Activated CD4-positive, alpha-beta T cell treated with anti-CD3 and anti-CD28 coated beads, Interleukin-10, Interleukin-2, amounts not matched to agents 100 ng/mL and 50 ng/mL, durations not matched to agents 16 hours and 8 hours (primary cell): ENCODE measurements around the gene ZDHHC6.
"Not testable (repeated sequence)": the region's sequence is repeated elsewhere in the genome, so short reads cannot be mapped to it uniquely, and the experiment has no call there.

Source experiments
- DNase-seq: peaks from one replicate; pipeline ENCODE4 v3.0.0-alpha.2; 2020

Gene ZDHHC6

DNA sequence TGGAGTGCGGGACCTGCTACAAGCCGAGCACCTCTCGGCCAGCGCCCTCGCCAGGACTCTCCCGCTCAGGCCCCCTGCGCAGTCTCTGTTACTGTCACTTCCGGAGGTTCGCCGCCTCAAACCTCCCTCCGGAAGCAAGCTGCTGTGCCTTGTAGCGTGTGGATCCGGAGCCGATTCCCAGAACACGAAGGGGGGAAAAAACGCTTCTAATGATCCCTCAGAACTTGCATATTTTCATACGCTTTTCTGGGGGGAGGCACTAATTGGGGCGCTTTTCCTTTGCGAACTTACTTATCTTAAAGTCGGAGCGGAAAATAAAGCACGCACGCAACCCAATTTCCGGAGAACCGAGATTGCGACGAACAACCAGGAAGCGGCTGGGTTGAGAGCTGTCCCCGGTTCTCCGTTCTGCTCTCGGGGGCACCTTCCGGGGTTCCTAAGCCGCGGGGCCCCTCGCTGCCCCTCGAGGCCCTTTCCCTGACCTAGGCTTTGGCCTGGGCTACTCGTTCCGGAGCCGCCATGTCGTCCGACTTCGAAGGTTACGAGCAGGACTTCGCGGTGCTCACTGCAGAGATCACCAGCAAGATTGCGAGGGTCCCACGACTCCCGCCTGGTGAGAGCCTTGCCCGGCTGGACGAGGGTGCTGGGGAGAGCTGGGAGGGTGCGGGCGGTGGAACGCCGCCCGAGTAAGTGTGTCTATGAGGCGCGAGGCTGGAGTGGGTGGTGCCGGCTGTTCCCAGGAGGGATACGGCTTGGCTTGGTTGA, at the start of gene ZDHHC6, which contains the start of gene VTI1A:
ZDHHC6 (minus strand) TSS at position 60 of the 765 bp plus-strand sequence. CDS start 1,478 bp downstream, outside the sequence.
VTI1A (plus strand) TSS at position 361 of the 765 bp plus-strand sequence; CDS start at position 520, 159 bp downstream.
- peak; percentile 88 for DNase-seq

DNA sequence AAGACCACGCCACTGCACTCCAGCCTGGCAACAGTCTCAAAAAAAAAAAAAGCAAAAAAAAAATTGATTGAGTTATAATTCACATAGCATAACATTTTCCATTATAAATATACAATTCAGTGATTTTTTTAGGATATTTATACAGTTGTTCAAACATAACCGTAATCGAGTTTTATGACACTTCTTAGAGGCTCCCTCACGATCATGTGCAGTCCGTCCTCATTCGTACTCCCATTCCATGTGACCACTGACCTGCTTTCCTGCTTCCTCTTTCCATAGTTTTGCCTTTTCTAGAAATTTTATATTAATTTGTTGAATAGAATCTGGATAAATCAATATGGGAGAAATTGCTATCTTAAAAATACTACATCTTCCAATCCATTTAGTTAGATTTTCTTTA, 46.0 kb upstream of the ZDHHC6 start:
- no peak for DNase-seq

DNA sequence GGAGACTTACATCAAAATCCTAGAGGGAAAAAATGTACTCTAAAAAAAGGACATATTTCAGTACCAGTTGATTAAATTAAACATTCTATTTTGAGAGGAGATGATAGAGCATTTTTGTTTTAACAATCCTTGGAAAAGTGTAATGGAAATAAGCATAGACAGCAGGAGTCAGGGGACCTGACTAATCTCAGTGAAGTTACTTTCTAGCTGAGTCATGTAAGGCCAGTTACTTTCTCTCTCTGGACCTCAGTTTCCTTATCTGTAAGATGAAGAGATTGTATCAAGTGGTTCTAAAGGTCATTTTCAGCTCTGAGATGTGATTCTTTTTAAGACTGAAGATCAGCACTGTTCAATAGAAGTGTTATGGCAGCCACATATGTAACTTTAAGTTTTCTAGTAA, 44.4 kb upstream of the ZDHHC6 start:
- DNase-seq = peak; percentile 2

GRCh38 chr10:112490545-112490944, 43.8 kb upstream of the ZDHHC6 start:
- DNase-seq = no peak

DNA sequence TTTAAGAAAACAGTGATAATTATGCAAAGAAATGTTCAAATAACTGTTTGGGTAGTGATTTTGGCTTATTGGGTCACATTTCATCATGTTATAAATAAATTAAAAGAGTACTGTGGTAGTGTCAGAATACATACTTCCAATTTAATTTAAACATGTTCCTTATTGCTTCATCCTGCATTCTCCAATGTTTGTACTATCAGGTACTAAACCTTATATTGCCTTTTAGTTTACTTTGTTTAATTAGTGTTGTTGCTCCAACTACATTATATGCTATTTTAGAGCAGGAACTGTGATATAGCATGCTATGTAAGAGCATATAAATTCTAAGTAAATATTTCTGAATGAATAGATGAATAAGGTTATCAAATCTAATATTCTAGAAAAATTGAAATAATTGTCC, 41.2 kb upstream of the ZDHHC6 start:
- DNase-seq = no peak

- DNase-seq = no peak
Measured at GRCh38 chr10:112484399-112484798, 37.7 kb upstream of the ZDHHC6 start.

GRCh38 chr10:112481602-112482001, 34.9 kb upstream of the ZDHHC6 start:
- DNase-seq = no peak

- no peak for DNase-seq
Measured at GRCh38 chr10:112475575-112476218, 29.0 kb upstream of the ZDHHC6 start.

GRCh38 chr10:112471878-112472487, 25.3 kb upstream of the ZDHHC6 start:
- DNase-seq = peak; percentile 56

DNA sequence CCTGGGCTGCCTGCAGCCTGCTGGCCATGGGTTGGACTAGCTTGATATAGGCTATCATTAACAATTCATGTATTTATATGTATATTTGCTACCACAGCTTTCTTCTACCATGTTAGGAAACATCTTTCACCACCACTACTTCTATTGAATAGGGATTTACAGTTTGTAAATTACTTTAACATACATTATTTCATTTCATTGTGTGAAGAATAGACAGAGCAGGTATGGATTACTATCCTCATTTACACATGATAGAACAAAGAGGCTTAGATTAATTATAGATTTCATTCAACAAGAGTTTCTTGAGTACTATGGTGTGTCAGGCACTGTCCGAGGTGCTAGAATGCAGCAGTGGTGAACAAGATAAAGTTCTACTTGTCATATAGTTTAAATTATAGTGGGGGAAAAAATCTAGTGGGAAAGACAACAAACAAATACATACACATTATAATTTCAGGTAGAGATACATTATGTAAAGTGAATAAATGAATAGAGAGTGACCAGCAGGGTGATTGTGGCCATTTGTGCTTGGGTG, 20.9 kb upstream of the ZDHHC6 start:
- DNase-seq = no peak

GRCh38 chr10:112466802-112467201, 20.1 kb upstream of the ZDHHC6 start:
- no peak for DNase-seq

DNA sequence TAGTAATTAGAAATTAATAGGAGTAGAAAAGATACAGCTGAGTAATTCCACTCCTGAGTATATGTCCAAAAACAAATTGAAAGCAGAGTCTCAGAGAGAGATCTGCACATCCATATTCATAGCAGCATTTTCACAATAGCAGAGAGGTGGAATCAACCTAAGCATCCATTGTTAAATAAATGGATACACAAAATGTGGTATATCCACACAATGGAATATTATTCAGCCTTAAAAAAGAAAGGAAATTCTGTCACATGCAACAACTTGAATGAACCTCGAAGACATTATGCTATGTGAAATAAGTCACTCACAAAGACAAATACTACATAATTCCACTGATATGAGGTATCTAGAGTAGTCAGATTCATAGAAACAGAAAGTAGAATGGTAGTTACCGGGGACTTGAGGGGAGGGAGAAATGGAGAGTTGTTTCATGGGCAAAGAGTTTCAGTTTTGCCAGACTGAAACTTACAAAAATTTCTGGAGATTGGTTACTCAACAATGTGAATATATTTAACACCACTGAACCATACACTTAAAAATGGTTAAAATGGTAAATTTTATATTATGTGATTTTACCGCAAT, 18.7 kb upstream of the ZDHHC6 start:
- DNase-seq = peak; percentile 27

- DNase-seq = not testable (repeated sequence)
Measured at GRCh38 chr10:112464074-112464473, 17.4 kb upstream of the ZDHHC6 start.

DNA sequence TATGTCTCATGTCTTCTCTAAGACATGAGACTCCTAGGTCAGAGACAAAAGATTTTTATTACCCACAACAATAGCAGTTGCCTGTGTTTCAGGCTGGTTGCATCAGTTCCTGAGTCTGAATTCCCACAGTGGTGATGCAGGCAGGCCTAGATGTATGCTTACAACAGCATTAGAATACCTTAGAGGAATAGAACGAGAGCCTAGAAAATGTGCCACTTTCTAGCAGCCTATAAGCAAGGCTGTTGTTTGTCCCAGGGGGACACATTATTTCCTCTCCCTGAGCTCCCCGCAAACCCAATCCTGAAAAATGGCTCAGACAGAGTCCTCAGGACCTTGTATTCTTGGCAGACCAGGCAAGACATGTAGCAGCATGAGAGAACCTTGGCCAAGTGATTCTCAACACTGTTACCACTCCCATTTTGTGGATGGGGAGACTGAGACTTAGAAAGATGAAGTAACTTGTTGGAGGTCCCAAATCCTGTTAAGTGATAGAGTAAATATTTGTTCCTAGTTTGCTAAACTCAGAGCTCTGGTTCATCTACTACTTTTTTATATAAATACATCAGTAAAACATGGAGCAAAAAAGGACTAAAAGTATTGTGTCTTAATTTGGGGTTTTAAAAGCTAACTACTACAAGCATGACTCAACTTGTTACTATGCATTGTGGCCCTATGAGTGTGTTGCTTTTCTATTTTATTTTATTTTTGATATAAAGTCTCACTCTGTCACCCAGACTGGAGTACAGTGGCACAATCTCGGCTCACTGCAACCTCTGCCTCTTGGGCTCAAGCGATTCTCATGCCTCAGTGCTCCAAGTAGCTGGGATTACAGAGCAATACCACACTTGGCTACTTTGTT, 14.5 kb upstream of the ZDHHC6 start:
- DNase-seq = peak; percentile 71

DNA sequence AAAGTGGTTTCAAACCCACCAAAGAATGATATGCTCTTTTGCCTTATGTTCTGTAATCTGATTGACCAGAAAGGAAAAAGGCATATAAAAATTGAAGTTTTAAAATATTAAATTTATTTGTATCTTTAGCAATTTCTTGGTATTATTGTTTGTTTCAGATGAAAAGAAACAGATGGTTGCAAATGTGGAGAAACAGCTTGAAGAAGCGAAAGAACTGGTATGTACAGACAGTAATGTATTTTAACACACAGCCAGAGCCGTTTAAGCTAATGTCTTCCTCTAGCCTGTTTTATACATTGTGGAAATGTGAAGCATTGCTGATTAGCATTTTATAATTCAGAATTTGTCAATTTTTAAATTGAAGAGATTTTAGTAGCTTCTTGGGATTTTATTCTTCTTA, 13.7 kb upstream of the ZDHHC6 start:
- DNase-seq = no peak

DNA sequence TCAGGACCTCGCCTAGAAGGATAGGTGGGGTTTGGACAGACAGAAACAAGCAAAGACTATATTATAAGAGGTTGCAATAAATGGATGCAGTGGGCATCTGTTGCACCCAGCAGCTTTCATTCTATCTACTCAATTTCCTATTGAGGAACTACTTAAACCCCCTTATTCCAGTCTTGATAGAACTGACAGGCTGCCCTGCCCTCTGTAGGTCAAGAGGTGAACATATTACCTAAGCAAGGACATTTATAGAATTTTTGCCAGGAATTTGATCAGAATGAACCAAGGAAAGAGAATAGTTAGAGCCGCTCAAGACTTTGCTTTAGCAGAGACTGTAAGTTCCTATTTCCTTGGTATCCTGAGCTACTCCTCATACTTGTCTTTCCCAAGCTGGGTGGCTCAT, 9.8 kb upstream of the ZDHHC6 start:
- DNase-seq = no peak

DNA sequence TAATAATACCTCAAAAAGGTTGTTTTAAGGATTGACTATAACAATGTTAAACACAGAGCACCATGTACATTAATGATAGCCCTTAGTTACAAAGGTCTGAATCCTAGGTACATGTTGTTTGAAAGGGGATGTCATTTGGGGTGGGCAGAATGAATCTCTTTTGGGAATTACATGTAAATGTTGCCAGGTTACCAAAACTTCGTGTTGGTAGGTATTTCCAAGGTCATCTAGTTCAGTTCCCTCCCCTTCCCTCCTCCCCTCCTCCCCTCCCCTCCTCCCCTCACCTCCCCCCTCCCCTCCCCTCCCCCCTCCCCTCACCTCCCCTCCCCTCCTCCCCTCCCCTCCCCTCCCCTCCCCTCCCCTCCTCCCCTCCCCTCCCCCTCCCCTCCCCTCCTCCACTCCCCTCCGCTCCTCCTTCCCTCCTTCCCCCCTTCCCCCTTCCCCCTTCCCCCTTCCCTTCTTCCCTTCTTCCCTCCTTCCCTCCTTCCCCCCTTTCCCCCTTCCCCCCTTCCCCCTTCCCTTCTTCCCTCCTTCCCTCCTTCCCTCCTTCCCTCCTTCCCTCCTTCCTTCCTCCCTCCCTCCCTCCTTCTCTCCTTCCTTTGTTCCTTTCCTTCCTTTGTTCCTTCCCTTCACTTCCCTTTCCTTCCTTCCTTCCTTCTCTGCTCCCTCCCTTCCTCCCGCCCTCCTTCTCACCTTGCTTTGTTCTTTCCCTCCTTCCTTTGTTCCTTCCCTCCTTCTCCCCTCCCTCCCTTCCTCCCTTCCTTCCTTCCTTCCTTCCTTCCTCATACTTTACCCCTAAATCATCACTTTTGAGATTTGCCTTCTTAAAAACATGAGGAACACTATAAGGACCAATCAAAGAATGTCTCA, 8.4 kb upstream of the ZDHHC6 start:
- DNase-seq = no peak

DNA sequence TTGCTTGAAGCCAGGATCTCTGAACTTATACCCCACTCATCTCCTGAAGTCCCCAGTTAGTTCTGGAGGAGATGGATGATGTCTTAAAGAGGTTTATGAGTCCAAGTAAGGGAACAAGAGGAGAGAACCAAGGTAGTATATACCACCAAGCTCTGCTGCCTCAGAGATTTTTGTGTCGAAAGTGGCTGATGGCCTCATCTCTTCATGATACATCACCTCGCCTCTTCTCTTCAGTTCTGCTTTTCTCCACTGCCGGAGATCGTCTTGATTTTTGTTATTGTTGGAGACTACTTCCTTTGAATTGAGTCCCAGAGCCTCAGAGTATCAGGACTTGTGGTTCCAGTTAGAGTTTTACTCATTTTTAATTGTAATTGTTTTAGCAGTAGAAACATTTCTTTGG, 2.2 kb upstream of the ZDHHC6 start:
- no peak for DNase-seq

DNA sequence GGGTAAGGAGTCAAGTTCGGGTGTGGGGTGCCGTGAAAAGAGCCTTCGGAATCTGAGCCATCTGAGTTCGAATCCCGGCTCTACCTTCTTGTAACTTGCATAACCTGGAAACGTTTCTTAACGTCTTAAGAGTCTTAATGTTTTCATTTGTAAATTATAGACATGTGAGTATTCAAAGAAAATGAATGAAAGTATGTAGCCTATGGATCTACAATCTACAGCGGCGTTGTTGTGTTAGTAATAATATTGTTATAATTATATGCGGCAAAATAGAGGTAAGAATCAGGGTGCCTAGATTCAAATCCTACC, 860 bp upstream of the ZDHHC6 start:
- no peak for DNase-seq

DNA sequence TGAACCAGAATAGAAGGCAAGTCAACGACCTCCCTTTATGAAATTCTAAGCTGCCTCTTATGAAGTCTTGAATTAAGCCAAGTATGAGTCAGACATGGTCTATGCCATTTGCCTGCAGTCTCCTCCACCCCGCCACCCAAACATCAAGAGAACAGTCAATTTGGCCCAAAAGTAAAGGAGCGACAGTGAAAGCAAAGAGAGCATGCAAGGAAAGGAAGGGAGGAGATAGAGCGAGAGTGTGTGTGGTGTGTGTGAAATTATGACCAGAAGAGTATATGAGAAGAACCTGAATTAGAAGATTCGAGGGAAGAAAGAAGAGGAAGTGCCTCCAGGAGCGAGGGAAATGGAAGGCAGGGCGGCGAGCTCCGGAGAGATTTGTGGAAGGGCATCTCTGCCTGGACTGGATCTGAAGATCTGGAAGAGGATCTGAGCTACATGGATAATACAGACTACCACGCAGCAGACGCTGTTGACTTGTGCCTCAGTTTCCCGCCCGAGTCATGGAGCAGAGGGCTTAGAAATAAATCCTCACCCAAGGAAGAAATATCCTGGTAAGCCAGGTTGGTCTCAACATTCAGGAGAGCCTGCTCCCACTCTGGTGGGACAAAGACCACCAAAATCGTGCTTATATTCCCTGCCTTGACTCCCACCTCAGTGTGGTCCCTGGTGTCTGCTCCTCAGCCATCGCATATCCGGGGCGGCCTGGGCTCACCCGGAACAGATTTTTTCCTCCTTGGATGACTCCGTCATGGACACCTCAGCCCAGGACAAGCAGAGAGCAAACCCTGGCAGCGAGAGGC, 459 bp downstream of the ZDHHC6 start:
- peak; percentile 20 for DNase-seq

- DNase-seq = peak; percentile 51
Measured at GRCh38 chr10:112442063-112442462, 4.7 kb downstream of the ZDHHC6 start.
